ENCODE data around the gene HS3ST3A1. TPM values are rescaled to one million over a fixed set of nuclear protein-coding genes. Genes with fewer than 3 reads are reported as not detected.
A peak's percentile ranks its signal among the peaks of the same experiment; 100 is the strongest.

Gene HS3ST3A1
- total RNA-seq, 6 experiments from 2014 or later, result 4.0 to 10.1 (median 5.1) TPM

DNA sequence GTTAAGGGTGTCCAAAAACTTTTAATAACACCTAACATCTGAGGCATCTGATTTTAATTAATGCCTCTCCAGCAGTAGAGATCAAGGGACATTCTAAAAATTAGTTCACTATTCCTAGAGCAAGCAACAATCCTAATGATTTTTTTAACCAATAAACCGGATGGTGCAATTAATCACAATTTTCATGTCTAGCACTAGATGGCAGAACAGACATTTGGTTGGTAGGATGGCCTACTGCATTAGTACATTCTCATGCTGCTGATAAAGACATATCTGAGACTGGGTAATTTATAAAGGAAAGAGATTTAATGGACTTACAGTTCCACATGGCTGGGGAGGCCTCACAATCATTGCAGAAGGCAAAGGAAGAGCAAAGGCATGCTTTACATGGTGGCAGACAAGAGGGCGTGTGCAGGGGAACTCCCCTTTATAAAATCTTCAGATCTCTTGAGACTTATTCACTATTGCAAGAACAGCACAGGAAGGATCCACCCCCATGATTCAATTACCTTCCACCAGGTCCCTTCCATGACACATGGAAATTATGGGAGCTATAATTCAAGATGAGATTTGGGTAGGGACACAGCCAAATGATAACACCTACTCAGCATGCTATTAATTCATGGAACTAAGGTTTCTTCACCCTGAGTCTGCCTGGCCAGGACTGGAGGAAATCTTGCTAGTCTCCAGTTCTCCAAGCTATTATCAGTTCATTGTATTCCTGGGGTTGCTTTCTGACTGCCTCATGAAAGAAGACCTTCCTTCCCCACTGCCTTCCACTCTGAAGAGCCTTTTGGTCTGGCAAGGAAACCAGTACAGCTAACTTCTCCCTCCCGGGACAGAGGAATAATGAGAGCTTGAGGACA lies 24.8 kb downstream of the HS3ST3A1 start:
- H3K4me3 ChIP-seq, result no peak overlapping the region
- intact Hi-C loops (cut with DNase I), result no loop called here
- 57% methylated on average over 3 of the region's 3 CpGs for WGBS (ENCODE audit: insufficient coverage, low coverage, low lambda C conversion rate, missing lambda C conversion rate)

DNA sequence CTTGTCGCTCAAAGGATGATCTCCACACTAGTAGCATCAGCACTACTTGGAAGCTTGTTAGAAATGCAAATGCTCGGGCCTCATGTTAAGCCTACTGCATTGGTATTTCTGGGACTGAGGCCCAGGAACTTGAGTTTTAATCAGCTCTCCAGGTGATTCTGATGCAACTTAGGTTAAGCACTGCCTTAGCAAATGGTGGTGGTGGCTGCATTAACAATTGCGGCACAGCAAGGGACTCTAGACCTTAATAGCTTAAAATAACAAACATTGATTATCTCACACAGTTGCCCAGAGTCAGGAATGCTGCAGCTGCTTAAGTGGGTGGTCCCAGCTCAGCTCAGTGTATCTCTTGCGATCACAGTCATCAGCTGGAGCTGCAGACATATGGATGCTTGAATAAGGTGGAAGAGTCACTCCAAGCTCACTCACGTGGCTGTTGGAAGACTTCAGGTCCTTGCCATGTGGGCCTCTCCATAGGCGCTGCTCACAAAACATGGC lies 25.8 kb downstream of the HS3ST3A1 start:
- H3K9me3 ChIP-seq, result no peaks in the 10 kb centered on the region
- WGBS (ENCODE audit: insufficient coverage, low coverage, low lambda C conversion rate, missing lambda C conversion rate), result 60% methylated on average over 2 of the region's 6 CpGs
- intact Hi-C loops (cut with DNase I), result no loop called here
- H3K36me3 ChIP-seq, result no peaks in the 10 kb centered on the region
- DNase-seq, result no peak
- TF ChIP-seq POLR2A (IDR thresholded peaks at IDR 0.05), result no peak
- TF ChIP-seq, protein P1, sequence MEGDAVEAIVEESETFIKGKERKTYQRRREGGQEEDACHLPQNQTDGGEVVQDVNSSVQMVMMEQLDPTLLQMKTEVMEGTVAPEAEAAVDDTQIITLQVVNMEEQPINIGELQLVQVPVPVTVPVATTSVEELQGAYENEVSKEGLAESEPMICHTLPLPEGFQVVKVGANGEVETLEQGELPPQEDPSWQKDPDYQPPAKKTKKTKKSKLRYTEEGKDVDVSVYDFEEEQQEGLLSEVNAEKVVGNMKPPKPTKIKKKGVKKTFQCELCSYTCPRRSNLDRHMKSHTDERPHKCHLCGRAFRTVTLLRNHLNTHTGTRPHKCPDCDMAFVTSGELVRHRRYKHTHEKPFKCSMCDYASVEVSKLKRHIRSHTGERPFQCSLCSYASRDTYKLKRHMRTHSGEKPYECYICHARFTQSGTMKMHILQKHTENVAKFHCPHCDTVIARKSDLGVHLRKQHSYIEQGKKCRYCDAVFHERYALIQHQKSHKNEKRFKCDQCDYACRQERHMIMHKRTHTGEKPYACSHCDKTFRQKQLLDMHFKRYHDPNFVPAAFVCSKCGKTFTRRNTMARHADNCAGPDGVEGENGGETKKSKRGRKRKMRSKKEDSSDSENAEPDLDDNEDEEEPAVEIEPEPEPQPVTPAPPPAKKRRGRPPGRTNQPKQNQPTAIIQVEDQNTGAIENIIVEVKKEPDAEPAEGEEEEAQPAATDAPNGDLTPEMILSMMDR (IDR thresholded peaks at IDR 0.05), result no peak
- H3K27me3 ChIP-seq, result no peaks in the 10 kb centered on the region
- H3K4me1 ChIP-seq, result no peaks in the 10 kb centered on the region
- H3K27ac ChIP-seq, result no peak overlapping the region
- no peak overlapping the region for H3K4me3 ChIP-seq
- no peak for ATAC-seq

More for the DNA sequence above, 24.8 kb downstream of the HS3ST3A1 start:
- Histone ChIP-seq H3K9me3 (no peaks in the 10 kb centered on the region), H3K27me3 (no peaks in the 10 kb centered on the region), H3K4me1 (no peaks in the 10 kb centered on the region), H3K36me3 (no peaks in the 10 kb centered on the region), H3K27ac (no peak overlapping the region)
- no peak for ATAC-seq
- no peak for DNase-seq
- TF ChIP-seq POLR2A (IDR thresholded peaks at IDR 0.05), result no peak
- TF ChIP-seq, protein P1 (IDR thresholded peaks at IDR 0.05), result peak in 3 of 4 donors; percentile 16 to 22 (median 16)

DNA sequence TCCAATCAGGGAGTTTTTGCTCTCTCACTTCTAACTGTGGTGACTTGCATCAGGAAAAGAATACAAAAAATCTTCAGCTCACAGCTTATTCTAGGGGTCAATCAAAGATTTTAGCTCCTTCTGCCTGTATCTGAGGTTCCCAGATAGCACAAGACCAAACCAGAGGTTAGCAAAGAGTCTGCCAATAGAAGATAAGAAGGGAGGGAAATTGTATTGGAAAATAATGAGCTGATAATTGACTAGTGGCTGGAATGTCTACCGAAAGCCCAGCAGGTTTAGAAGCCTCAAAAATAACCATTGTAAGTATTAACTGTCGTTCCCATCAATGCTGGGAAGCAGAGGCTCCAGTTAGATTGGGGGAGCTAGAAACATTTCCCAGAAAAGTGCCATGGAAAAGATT lies 26.3 kb downstream of the HS3ST3A1 start:
- intact Hi-C loops (cut with DNase I), result no loop called here
- Histone ChIP-seq H3K9me3 (no peaks in the 10 kb centered on the region), H3K4me1 (no peaks in the 10 kb centered on the region), H3K27me3 (no peaks in the 10 kb centered on the region), H3K27ac (no peak overlapping the region), H3K4me3 (no peak overlapping the region), H3K36me3 (no peaks in the 10 kb centered on the region)
- 46% methylated on average over 2 of the region's 2 CpGs for WGBS (ENCODE audit: insufficient coverage, low coverage, low lambda C conversion rate, missing lambda C conversion rate)
- no peak for DNase-seq
- TF ChIP-seq, protein P1 (IDR thresholded peaks at IDR 0.05), result no peak
- no peak for ATAC-seq

DNA sequence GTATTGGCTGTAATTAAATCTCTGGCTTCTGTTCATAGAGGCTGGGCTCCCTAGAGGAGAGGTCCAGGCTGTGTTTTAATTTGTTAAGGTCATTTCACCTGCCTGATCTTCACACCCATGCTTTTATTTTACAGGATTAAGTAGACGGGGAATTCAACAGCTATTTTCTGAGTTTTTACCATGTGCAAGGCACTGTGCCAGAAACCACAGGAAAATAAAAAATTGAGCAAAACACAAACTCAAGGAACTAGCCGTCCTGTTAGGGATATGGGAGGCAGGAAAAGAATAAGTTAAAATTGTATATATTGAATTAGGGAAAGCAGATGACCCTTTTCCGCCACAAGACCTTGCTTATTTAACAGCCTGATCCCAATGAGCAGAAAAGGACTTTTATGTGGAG lies 29.1 kb downstream of the HS3ST3A1 start:
- 39% methylated on average over 3 of the region's 3 CpGs for WGBS (ENCODE audit: insufficient coverage, low coverage, low lambda C conversion rate, missing lambda C conversion rate)
- H3K9me3 ChIP-seq, result no peaks in the 10 kb centered on the region

More for the DNA sequence above, 29.1 kb downstream of the HS3ST3A1 start:
- Histone ChIP-seq H3K27ac (no peak overlapping the region), H3K36me3 (no peaks in the 10 kb centered on the region), H3K4me3 (no peak overlapping the region), H3K4me1 (no peaks in the 10 kb centered on the region), H3K27me3 (no peaks in the 10 kb centered on the region)
- DNase-seq (no peak), ATAC-seq (no peak)
- intact Hi-C loops (cut with DNase I), result no loop called here
- TF ChIP-seq, protein P1 (IDR thresholded peaks at IDR 0.05), result no peak
- no peak for TF ChIP-seq POLR2A (IDR thresholded peaks at IDR 0.05)
